GM19240 (cell line): ENCODE results near the gene KRR1.
"Not testable (repeated sequence)": the region's sequence is repeated elsewhere in the genome, so short reads cannot be mapped to it uniquely, and the experiment has no call there.

Experiments used
- DNase-seq: peaks from one replicate; pipeline ENCODE4 v3.0.0; 2011; ENCODE audit warnings: low spot score; ENCODE audit not compliant: insufficient read length

The KRR1 gene

DNA sequence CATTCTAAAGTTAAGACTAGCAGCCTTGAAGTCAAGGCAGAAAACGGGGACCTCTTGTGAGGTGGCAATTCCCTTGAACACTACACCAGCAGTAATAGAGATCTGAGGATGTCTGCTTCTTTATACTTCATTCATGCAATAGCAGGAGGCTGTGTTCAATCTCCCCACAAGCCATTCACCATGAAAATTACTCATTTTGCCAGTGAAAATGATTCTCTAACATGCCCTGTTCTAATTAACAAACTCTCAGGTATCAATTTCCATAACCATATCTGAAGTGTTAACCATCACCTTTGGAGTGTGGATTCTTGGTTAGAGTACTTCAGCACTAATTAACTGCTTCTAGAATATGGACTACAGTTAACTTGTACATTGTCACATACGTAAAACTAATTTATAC lies 34.3 kb downstream of the KRR1 start:
- no peak for DNase-seq

DNA sequence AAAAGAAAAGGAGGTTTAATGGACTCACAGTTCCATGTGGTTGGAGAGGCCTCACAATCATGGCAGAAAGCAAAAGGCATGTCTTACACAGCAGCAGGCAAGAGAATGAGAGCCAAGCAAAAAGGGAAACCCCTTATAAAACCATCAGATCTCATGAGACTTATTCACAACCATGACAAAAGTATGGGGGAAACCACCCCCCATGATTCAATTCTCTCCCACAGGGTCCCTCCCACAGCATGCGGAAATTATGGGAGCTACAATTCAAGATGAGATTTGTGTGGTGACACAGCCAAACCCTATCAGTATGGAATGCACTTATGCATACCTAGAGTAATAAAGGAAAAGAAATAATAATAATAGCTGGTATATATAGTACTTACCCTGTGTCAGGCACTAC lies 35.3 kb downstream of the KRR1 start:
- no peak for DNase-seq

- no peak for DNase-seq
Observed at GRCh38 chr12:75474116-75474515, 37.3 kb downstream of the KRR1 start.

GRCh38 chr12:75471902-75472890 lies 39.2 kb downstream of the KRR1 start:
- DNase-seq = no peak

GRCh38 chr12:75460204-75460603 lies 51.2 kb downstream of the KRR1 start:
- no peak for DNase-seq

GRCh38 chr12:75459755-75460154 lies 51.7 kb downstream of the KRR1 start:
- no peak for DNase-seq

- not testable (repeated sequence) for DNase-seq
Observed at GRCh38 chr12:75457866-75458265, 53.5 kb downstream of the KRR1 start.

DNA sequence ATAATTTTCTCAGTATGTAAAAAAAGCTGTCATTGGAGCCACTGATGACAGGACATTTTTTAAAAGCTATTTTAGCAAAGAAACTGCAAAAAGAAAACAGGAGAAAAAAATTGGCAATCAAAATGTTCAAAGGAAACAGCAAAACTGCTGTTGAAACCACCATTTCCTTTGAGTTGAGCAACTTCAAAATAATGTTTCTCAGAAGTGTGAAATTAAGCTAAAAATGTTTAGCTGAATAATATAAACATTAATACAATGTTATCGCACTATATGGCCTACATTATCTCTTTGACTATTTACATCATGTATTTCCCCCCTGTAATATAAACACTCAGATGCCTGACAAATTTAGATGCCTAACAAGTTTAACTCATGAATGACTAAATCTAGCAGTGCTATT lies 54.2 kb downstream of the KRR1 start:
- DNase-seq = no peak

- DNase-seq = no peak
Observed at GRCh38 chr12:75455839-75456238, 55.6 kb downstream of the KRR1 start.

GRCh38 chr12:75452675-75453330 lies 58.6 kb downstream of the KRR1 start:
- no peak for DNase-seq

DNA sequence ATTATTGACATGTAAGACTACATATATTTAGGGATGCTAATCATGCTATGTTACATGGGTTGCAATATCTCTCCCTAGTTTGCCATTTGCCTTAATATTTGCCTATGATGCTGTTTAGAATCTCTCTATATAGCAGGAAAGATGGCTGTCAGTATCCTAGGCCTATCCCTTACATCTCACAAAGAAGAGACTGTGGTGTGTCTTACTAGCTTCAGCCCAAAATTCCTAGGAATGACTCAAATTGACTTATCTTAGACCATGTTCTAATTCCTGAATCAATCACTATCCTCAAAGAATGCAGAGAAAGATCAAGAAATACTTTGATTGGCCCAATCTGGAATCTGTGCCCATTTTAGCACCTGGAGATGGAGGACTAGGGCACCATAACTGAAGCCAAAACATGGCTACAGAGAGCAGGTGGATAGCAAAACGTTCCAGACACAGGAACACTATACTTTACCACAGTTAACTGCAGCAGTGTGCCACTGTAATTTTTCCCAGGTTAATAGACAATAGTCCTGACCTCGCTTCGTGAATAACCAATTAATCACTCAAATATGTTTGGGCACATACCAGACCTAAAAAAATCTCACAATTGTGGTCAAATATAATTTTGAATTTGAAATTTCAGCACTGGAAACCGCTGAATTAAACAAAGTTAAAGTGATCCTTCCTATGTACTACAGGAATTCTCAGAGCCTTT lies 63.6 kb downstream of the KRR1 start:
- no peak for DNase-seq

DNA sequence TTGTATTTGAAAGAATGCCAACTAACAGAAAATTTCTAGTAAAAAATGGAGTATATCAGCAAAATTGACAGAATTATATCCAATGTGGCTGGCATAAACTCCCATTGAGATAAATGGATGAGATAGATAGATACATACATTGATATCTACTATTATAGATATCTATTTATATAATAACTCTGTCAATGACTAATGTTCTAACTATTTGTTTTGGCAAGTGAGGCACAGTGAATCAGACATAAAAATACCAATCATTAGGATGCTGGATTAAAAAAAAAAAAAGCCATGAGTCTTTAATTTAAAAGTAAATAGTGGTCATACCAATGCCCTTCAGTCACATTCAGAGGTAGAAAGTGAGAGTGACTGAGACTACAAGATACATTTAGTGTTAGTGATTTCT lies 64.6 kb downstream of the KRR1 start:
- DNase-seq = no peak

GRCh38 chr12:75445137-75445507 lies 66.3 kb downstream of the KRR1 start:
- not testable (repeated sequence) for DNase-seq

GRCh38 chr12:75444429-75445136 lies 66.8 kb downstream of the KRR1 start:
- DNase-seq = no peak

DNA sequence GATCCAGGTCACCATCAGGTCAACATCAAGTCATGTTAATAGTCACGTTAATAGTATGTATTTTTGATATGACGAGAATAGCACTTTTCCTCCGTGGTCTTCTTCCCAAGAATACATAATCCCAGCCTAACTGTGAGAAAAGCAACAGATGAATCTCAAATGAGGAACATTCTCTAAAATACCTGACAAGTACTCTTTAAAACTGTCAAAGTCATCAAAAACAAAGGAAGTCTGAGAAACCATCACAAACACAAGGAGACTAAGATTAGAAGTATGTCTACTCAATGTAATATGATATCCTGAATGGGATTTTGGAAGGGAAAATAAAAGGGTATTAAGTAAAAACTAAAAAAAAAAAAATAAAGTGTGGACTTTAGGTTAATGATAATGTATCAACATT lies 67.7 kb downstream of the KRR1 start:
- no peak for DNase-seq

- not testable (repeated sequence) for DNase-seq
Observed at GRCh38 chr12:75442454-75442853, 69.0 kb downstream of the KRR1 start.

GRCh38 chr12:75441687-75442449 lies 69.5 kb downstream of the KRR1 start:
- not testable (repeated sequence) for DNase-seq
